GM12864 (cell line): Measurements from ENCODE around the gene PDLIM3.
"Not testable (repeated sequence)": the region's sequence is repeated elsewhere in the genome, so short reads cannot be mapped to it uniquely, and the experiment has no call there.

ENCODE experiments used
- DNase-seq: peaks from one replicate; pipeline ENCODE4 v3.0.0-alpha.2; 2011; ENCODE audit warnings: low read depth
- H3K4me3 ChIP-seq: 2 replicates; pipeline ENCODE4 v1.5.1; 2011; ENCODE audit warnings: mild to moderate bottlenecking, low read depth, low read length, control low read depth
- CTCF ChIP-seq: IDR thresholded peaks from 2 replicates; pipeline ENCODE4 v1.5.1; 2011; ENCODE audit warnings: low read depth, mild to moderate bottlenecking, moderate library complexity, low read length, control low read depth, inconsistent platforms; ENCODE audit errors: missing control alignments

Gene PDLIM3

DNA sequence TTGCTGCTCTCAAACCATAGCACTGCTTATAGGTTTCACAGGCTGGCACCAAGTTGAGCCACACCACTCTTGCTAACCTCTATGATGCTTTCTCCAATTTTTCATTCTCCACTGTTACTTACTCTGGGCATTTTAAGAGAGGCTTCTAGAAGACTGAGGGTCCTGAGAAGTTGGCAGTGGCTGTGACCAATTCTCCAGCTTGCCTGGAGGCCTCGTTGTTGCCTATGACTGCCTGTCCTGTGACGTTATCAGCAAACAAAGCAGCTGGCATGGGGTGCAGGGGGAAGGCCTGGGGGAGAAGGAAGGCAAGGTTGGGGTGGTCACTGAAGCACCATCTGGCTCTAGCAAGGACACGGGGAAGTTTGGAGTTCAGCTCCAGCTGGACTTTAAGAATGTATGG is 30.4 kb upstream of the PDLIM3 start:
- no peak for DNase-seq
- no peak for TF ChIP-seq CTCF

GRCh38 chr4:185564349-185564748 is 29.0 kb upstream of the PDLIM3 start:
- DNase-seq: no peak
- TF ChIP-seq CTCF: no peak
- no peak overlapping the region for H3K4me3 ChIP-seq

More for the DNA sequence above, 30.4 kb upstream of the PDLIM3 start:
- no peak overlapping the region for H3K4me3 ChIP-seq

- no peak for TF ChIP-seq CTCF
- no peak for DNase-seq
- H3K4me3 ChIP-seq: no peak overlapping the region
Observed at GRCh38 chr4:185562531-185562930, 27.2 kb upstream of the PDLIM3 start.

GRCh38 chr4:185560316-185560715 is 25.0 kb upstream of the PDLIM3 start:
- no peak for DNase-seq
- H3K4me3 ChIP-seq: no peak overlapping the region
- TF ChIP-seq CTCF: no peak

DNA sequence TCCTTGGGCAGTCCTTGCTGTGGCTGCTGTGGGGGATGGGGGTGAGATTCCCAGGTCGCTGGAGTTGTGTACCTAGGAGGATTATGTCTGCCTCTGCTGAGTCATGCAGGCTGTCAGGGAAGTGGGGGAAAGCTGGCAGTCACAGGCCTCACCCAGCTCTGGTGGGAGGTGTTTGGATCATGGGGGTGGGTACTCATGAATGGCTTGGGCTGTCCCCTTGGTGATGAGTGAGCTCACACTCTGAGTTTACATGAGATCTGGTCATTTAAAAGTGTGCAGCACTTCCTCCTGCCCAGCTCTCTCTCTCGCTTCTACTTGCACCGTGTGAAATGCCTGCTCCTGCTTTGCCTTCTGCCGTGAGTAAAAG is 24.6 kb upstream of the PDLIM3 start:
- TF ChIP-seq CTCF: no peak
- no peak for DNase-seq
- no peak overlapping the region for H3K4me3 ChIP-seq

DNA sequence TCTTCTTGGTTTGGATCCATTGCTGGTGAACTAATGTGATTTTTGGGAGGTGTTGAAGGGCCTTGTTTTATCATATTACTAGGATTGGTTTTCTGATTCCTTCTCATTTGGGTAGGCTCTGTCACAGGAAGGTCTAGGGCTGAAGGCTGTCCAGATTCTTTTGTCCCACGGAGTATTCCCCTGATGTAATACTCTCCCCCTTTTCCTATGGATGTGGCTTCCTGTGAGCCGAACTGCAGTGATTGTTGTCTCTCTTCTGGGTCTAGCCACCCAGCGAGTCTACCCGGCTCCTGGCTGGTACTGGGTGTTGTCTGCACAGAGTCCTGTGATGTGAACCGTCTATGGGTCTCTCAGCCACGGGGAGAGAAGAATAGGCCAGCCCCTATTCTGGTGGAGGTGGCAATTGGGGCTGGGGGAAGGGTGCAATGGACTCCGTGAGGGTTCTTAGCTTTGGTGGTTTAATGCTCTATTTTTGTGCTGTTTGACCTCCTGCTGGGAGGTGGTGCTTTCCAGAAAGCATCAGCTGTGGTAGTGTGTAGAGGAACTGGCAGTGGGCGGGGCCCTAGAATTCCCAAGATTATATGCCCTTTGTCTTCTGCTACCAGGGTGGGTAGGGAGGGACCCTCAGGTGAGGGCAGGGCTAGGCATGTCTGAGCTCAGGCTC is 24.1 kb upstream of the PDLIM3 start:
- not testable (repeated sequence) for H3K4me3 ChIP-seq, DNase-seq

DNA sequence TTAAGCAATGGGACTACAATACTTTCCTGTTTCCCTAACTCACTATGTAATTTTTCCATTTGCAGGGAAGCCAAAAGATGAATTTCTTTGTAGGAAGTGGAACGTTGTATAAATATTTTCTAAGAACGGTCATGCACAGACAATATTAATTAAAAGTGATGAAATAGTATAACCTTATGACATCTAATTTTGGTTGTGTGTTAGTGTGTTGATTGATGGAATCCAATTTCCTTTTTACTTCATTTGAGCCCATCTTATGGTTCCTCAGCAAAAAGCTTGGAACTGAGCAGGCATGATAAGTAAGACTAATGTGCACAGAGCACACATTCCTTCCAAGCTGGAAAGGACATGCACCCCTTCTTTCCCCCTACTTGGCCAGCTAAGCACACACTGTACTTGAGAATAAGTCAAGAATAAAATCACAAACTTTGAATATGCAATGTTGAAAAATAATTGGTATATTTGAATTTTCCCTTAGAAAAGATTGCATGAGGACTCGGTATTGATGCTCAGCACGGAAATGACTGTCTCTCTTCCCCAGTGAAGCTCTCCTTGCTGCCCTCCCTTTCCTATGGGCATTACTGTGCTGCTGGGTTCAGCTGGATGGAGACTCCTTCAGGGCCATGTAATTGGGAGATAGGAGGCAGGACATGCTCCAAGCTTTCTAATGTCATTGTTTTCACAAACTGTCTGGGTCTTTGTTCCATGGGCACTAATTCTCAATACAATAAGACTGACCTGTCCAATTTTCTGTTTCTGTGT is 19.2 kb upstream of the PDLIM3 start:
- H3K4me3 ChIP-seq: no peak overlapping the region
- TF ChIP-seq CTCF: no peak
- DNase-seq: no peak
